Measurements from ENCODE around the gene SLC12A7. TPM values are rescaled to one million over a fixed set of nuclear protein-coding genes. Genes with fewer than 3 reads are reported as not detected.

SLC12A7 gene
- total RNA-seq, 4 donors from 2014 or later: 87.2 to 182 (median 116) TPM

GRCh38 chr5:1079486-1079885 lies 32.4 kb downstream of the SLC12A7 start:
- no peaks in the 10 kb centered on the region for H3K9me3 ChIP-seq
- H3K27me3 ChIP-seq: no peaks in the 10 kb centered on the region
- no peaks in the 10 kb centered on the region for H3K4me1 ChIP-seq
- no peak overlapping the region for H3K27ac ChIP-seq
- peaks cover 0 to 90% (median 0%) of the 10 kb centered on the region in 3 donors for H3K36me3 ChIP-seq
- DNase-seq: no peak
- H3K4me3 ChIP-seq: no peak overlapping the region
- no peak for TF ChIP-seq POLR2A (IDR thresholded peaks at IDR 0.05)
- TF ChIP-seq, protein P1, sequence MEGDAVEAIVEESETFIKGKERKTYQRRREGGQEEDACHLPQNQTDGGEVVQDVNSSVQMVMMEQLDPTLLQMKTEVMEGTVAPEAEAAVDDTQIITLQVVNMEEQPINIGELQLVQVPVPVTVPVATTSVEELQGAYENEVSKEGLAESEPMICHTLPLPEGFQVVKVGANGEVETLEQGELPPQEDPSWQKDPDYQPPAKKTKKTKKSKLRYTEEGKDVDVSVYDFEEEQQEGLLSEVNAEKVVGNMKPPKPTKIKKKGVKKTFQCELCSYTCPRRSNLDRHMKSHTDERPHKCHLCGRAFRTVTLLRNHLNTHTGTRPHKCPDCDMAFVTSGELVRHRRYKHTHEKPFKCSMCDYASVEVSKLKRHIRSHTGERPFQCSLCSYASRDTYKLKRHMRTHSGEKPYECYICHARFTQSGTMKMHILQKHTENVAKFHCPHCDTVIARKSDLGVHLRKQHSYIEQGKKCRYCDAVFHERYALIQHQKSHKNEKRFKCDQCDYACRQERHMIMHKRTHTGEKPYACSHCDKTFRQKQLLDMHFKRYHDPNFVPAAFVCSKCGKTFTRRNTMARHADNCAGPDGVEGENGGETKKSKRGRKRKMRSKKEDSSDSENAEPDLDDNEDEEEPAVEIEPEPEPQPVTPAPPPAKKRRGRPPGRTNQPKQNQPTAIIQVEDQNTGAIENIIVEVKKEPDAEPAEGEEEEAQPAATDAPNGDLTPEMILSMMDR (IDR thresholded peaks at IDR 0.05): no peak

DNA sequence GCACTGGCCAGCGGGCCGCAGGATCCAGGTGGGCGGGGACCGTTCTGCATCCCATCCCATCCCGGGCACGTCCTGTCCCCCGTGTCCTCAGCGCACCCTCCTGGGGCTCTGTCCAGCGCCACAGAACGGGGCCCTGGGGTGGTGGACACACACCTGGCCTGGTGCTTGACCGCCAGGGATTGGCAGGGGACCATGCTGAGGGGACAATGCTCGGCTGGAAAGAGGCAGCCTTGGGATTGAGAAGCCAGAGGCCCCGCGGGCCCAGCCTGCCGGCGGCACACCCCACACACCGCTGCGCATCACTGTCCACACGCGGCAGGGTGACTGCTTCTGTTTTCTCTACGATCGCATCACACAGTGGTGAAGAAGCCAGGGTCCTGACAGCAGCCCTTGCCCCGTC lies 33.0 kb downstream of the SLC12A7 start:
- DNase-seq: no peak
- Histone ChIP-seq H3K27me3 (no peaks in the 10 kb centered on the region), H3K4me1 (no peaks in the 10 kb centered on the region), H3K27ac (no peak overlapping the region), H3K36me3 (peaks cover 0 to 90% (median 0%) of the 10 kb centered on the region in 3 donors), H3K4me3 (no peak overlapping the region), H3K9me3 (no peaks in the 10 kb centered on the region)
- TF ChIP-seq, protein P1 (IDR thresholded peaks at IDR 0.05): no peak
- TF ChIP-seq POLR2A (IDR thresholded peaks at IDR 0.05): no peak

DNA sequence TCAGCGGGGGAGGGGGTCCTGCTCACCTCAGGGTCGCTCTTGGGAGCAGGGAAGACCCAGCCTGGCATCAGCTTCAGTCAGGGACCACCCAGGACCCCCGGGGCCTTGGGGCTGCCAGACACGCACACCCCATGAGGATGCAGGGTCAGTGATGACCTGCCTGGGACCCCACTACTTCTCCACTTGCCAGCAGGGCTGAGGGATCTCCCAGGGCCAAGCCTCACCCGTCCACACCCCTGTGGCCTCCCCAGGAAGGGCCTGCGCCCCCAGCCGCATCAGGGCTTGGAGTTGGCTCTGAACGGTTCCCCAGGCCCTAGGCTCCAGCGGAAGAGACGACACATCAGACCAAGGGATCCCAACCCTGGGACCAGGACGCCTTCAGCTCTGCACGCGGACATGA lies 33.7 kb downstream of the SLC12A7 start:
- Histone ChIP-seq H3K9me3 (no peaks in the 10 kb centered on the region), H3K36me3 (peaks cover 0 to 90% (median 0%) of the 10 kb centered on the region in 3 donors), H3K4me1 (no peaks in the 10 kb centered on the region), H3K27ac (no peak overlapping the region), H3K4me3 (no peak overlapping the region), H3K27me3 (no peaks in the 10 kb centered on the region)
- TF ChIP-seq POLR2A (IDR thresholded peaks at IDR 0.05): no peak
- TF ChIP-seq, protein P1 (IDR thresholded peaks at IDR 0.05): no peak
- no peak for DNase-seq

- H3K36me3 ChIP-seq: peaks cover 0 to 85% (median 0%) of the 10 kb centered on the region in 3 donors
These were observed 34.3 kb downstream of the SLC12A7 start for GRCh38 chr5:1077491-1078020.

GRCh38 chr5:1077026-1077425 lies 34.8 kb downstream of the SLC12A7 start:
- TF ChIP-seq POLR2A (IDR thresholded peaks at IDR 0.05): no peak
- TF ChIP-seq, protein P1 (IDR thresholded peaks at IDR 0.05): no peak
- Histone ChIP-seq H3K27me3 (no peaks in the 10 kb centered on the region), H3K4me3 (no peak overlapping the region), H3K36me3 (peaks cover 0 to 83% (median 0%) of the 10 kb centered on the region in 3 donors), H3K27ac (no peak overlapping the region), H3K9me3 (no peaks in the 10 kb centered on the region), H3K4me1 (no peaks in the 10 kb centered on the region)
- DNase-seq: no peak

More at GRCh38 chr5:1077491-1078020, 34.3 kb downstream of the SLC12A7 start:
- no peaks in the 10 kb centered on the region for H3K4me1 ChIP-seq
- no peak overlapping the region for H3K27ac ChIP-seq
- TF ChIP-seq, protein P1 (IDR thresholded peaks at IDR 0.05): no peak
- TF ChIP-seq POLR2A (IDR thresholded peaks at IDR 0.05): no peak
- no peaks in the 10 kb centered on the region for H3K27me3 ChIP-seq
- H3K9me3 ChIP-seq: no peaks in the 10 kb centered on the region
- DNase-seq: no peak
- H3K4me3 ChIP-seq: no peak overlapping the region

- Histone ChIP-seq H3K4me3 (no peak overlapping the region), H3K36me3 (peaks cover 0 to 78% (median 0%) of the 10 kb centered on the region in 3 donors), H3K27ac (no peak overlapping the region), H3K9me3 (no peaks in the 10 kb centered on the region), H3K27me3 (no peaks in the 10 kb centered on the region), H3K4me1 (no peaks in the 10 kb centered on the region)
- TF ChIP-seq, protein P1 (IDR thresholded peaks at IDR 0.05): no peak
- no peak for TF ChIP-seq POLR2A (IDR thresholded peaks at IDR 0.05)
- no peak for DNase-seq
These were observed 35.5 kb downstream of the SLC12A7 start for GRCh38 chr5:1076406-1076805.
